B cell (primary cell): ENCODE results near the gene LONP2. TPM values are rescaled to one million over a fixed set of nuclear protein-coding genes. Genes with fewer than 3 reads are reported as not detected.

Experiments used
- ATAC-seq: fragments of 200-7000 bp; cut with Tn5 transposase; one replicate; pipeline ENCODE4 v1.10.0; 2021; ENCODE audit warnings: low read depth, mild to moderate bottlenecking, moderate number of reproducible peaks, moderate library complexity
- CTCF ChIA-PET: fragments of 350-600 bp; sonication (Branson Sonifier 250); formaldehyde crosslinking; loops from one replicate; lab custom pipeline; 2021; ENCODE audit warnings: antibody characterized with exemption, inconsistent platforms; lab: Charles Lee
- POLR2A ChIA-PET: fragments of 350-600 bp; sonication (Branson Sonifier 250); formaldehyde crosslinking; loops from one replicate; lab custom pipeline; 2021; ENCODE audit warnings: antibody characterized with exemption; lab: Charles Lee
- DNase-seq: peaks from one replicate; pipeline ENCODE4 v3.0.0; 2013
- H2AFZ ChIP-seq: 2 replicates; pipeline ENCODE4 v1.6.1; 2012; ENCODE audit warnings: mild to moderate bottlenecking, low read depth, low read length; ENCODE audit not compliant: insufficient read depth, poor library complexity, severe bottlenecking
- H3K27ac ChIP-seq, 2 donors: 1 replicate in 1 of 2; 2 replicates in 1 of 2; pipeline ENCODE4 v1.5.1; 2012 to 2013; ENCODE audit warnings: low read length in 2 of 2, mild to moderate bottlenecking in 2 of 2, moderate library complexity in 1 of 2
- H3K27me3 ChIP-seq, 4 experiments: fragments of 200-600 bp in 1 of 4; sonication (generic) in 1 of 4; replicated peaks in 1 of 4; 1 replicate in 2 of 4; 2 replicates in 2 of 4; pipeline versions ENCODE4 v1.6.1 to v1.7.0; 2013 to 2016; ENCODE audit warnings: low read length in 3 of 4, mild to moderate bottlenecking in 2 of 4, mixed read lengths in 1 of 4, moderate library complexity in 1 of 4; ENCODE audit not compliant: insufficient read depth in 4 of 4, control insufficient read depth in 3 of 4; ENCODE audit errors: control extremely low read depth in 1 of 4
- H3K36me3 ChIP-seq, 2 experiments: replicated peaks in 1 of 2; 1 replicate in 1 of 2; 2 replicates in 1 of 2; pipeline versions ENCODE4 v1.6.1 to v1.7.1; 2013; ENCODE audit warnings: low read length in 1 of 2; ENCODE audit not compliant: insufficient read depth in 2 of 2, control insufficient read depth in 1 of 2; ENCODE audit errors: control extremely low read depth in 1 of 2, extremely low read depth in 1 of 2
- H3K4me1 ChIP-seq, 2 donors: fragments of 200-600 bp in 1 of 2; sonication (generic) in 1 of 2; 1 replicate in 1 of 2; 2 replicates in 1 of 2; pipeline versions ENCODE4 v1.5.1 to v1.6.1; 2013 to 2017; ENCODE audit warnings: low read length in 2 of 2; ENCODE audit not compliant: control insufficient read depth in 2 of 2, insufficient read depth in 2 of 2
- H3K4me2 ChIP-seq: replicated peaks from 2 replicates; pipeline ENCODE3; 2012; ENCODE audit warnings: mild to moderate bottlenecking, low read depth, low read length; ENCODE audit not compliant: poor library complexity, severe bottlenecking
- H3K4me3 ChIP-seq, 5 experiments: fragments of 200-600 bp in 1 of 5; sonication (generic) in 1 of 5; 1 replicate in 3 of 5; 2 replicates in 2 of 5; pipeline versions ENCODE4 v1.5.1 to v1.7.0; 2011 to 2016; ENCODE audit warnings: low read length in 4 of 5, mild to moderate bottlenecking in 4 of 5, low read depth in 2 of 5, control low read depth in 1 of 5, moderate library complexity in 1 of 5; ENCODE audit not compliant: insufficient read depth in 1 of 5; ENCODE audit errors: control extremely low read depth in 1 of 5, extremely low read depth in 1 of 5
- H3K79me2 ChIP-seq: fragments of 200-600 bp; sonication (generic); one replicate; pipeline ENCODE4 v1.6.0; 2016; ENCODE audit warnings: low read length; ENCODE audit not compliant: control insufficient read depth, insufficient read depth
- H3K9ac ChIP-seq: fragments of 200-600 bp; sonication (generic); 2 replicates; pipeline ENCODE4 v1.6.1; 2017; ENCODE audit warnings: mild to moderate bottlenecking, low read length, moderate library complexity
- H3K9me3 ChIP-seq, 3 donors: one replicate each; pipeline versions ENCODE4 v1.6.1 to v1.7.1; 2013; ENCODE audit warnings: low read length in 2 of 3; ENCODE audit not compliant: control insufficient read depth in 2 of 3, insufficient read depth in 1 of 3; ENCODE audit errors: control extremely low read depth in 1 of 3
- H4K20me1 ChIP-seq: 2 replicates; pipeline ENCODE4 v1.6.0; 2012; ENCODE audit warnings: mild to moderate bottlenecking, low read length; ENCODE audit not compliant: insufficient read depth, control insufficient read depth, poor library complexity, severe bottlenecking
- H3K27ac Mint-ChIP-seq: one replicate; pipeline ENCODE4 v1.8.0; 2021; ENCODE audit warnings: mixed read lengths
- H3K27me3 Mint-ChIP-seq: one replicate; pipeline ENCODE4 v1.8.0; 2021; ENCODE audit warnings: mixed read lengths
- H3K4me1 Mint-ChIP-seq: one replicate; pipeline ENCODE4 v1.8.0; 2021; ENCODE audit warnings: mixed read lengths
- H3K4me3 Mint-ChIP-seq: one replicate; pipeline ENCODE4 v1.8.0; 2021; ENCODE audit warnings: mixed read lengths
- H3K9me3 Mint-ChIP-seq: one replicate; pipeline ENCODE4 v1.8.0; 2022; ENCODE audit warnings: mixed read lengths; ENCODE audit not compliant: insufficient read depth
- CTCF ChIP-seq: fragments of 200-600 bp; IDR thresholded peaks from one replicate; pipeline ENCODE4 v1.8.0; 2022; ENCODE audit warnings: antibody characterized with exemption, mild to moderate bottlenecking
- EZH2 ChIP-seq: IDR thresholded peaks from 2 replicates; pipeline ENCODE4 v1.6.1; 2012; ENCODE audit warnings: borderline replicate concordance, low read depth, mild to moderate bottlenecking, moderate library complexity, low read length; ENCODE audit not compliant: insufficient read depth, poor library complexity, severe bottlenecking
- WGBS: methylation state at CpG from one replicate; pipeline ENCODE4 v1.1.5; 2013; ENCODE audit warnings: missing lambda C conversion rate; ENCODE audit not compliant: insufficient coverage; 5-methylcytosine and 5-hydroxymethylcytosine counted together
- intact Hi-C: fragments of 100-400 bp; cut with micrococcal nuclease; formaldehyde crosslinking; loops from one replicate; pipeline ENCODE4 v1.10.0; 2022
- polyA plus RNA-seq: library from polyadenylated mRNA; depleted of rRNA; stranded (reverse); fragments of >200 nt; gene quantifications from 2 replicates; pipeline ENCODE4 v1.2.3, GENCODE V29; 2012
- total RNA-seq, 2 donors: library from RNA; stranded (reverse); fragments of 120-200 nt in 1 of 2; gene quantifications; 1 replicate in 1 of 2; 2 replicates in 1 of 2; pipeline versions ENCODE4 v1.2.3 to v1.2.4, GENCODE V29; 2013 to 2022

The LONP2 gene
- total and polyA plus RNA-seq, 2 donors (not counting 1 experiment from before 2014, with no cell fraction given): 39.3 to 84.2 TPM

- Histone ChIP-seq H3K4me2 (no peak overlapping the region), H3K4me3 (no peak overlapping the region), H2AFZ (no peak overlapping the region), H3K27ac (no peak overlapping the region), H3K9me3 (peaks cover 6 to 8% (median 8%) of the 10 kb centered on the region in 3 donors), H3K27me3 (no peaks in the 10 kb centered on the region), H3K4me1 (no peaks in the 10 kb centered on the region), H3K9ac (no peak overlapping the region), H3K79me2 (peaks cover 15% of the 10 kb centered on the region), H3K36me3 (peaks cover 24 to 55% of the 10 kb centered on the region in 2 experiments), H4K20me1 (no peaks in the 10 kb centered on the region)
- ChIA-PET CTCF (interaction anchor here (1.0 kb wide), 1 partner anchor 12 kb away, joined by 3 read pairs; no protein-coding TSS in a partner anchor), POLR2A (no interaction called here)
- Mint-ChIP-seq H3K9me3 (peaks cover 4% of the 10 kb centered on the region), H3K4me3 (no peak overlapping the region), H3K4me1 (no peaks in the 10 kb centered on the region), H3K27ac (no peak overlapping the region), H3K27me3 (no peaks in the 10 kb centered on the region)
- ATAC-seq (no peak), DNase-seq (no peak)
- no peak for TF ChIP-seq EZH2
- TF ChIP-seq CTCF: no peak
- intact Hi-C loops: no loop called here
Observed at GRCh38 chr16:48287239-48287638, 43.1 kb downstream of the LONP2 start.

DNA sequence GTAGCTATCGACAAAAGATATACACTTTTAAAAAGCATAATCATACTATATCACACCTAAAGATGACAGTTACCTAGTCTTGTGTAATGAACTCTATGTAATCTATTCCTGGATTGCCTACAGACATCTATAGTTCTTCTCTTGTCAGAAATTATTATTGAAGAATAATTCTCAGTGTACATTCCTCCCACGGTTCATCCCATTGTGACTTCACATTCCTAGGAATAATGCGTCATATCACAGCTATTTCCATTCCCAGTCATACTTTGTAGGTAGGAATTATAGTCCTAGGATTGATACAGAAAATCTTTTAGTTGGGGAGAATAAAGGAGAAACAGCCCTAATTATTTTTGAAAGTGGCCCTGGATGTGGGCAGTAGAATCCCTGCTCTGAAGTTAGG is 47.2 kb downstream of the LONP2 start:
- Histone ChIP-seq H3K36me3 (peaks cover 13 to 59% of the 10 kb centered on the region in 2 experiments), H3K4me1 (no peaks in the 10 kb centered on the region), H3K4me2 (no peak overlapping the region), H4K20me1 (no peaks in the 10 kb centered on the region), H3K9me3 (peaks cover 4 to 8% (median 6%) of the 10 kb centered on the region in 3 donors), H3K27ac (no peak overlapping the region), H3K27me3 (no peaks in the 10 kb centered on the region), H2AFZ (no peak overlapping the region), H3K79me2 (peaks cover 11% of the 10 kb centered on the region), H3K4me3 (no peak overlapping the region), H3K9ac (no peak overlapping the region)
- CTCF ChIA-PET: interaction anchor here (1.0 kb wide), 1 partner anchor 134 kb away, joined by 3 read pairs; no protein-coding TSS in a partner anchor
- DNase-seq (no peak), ATAC-seq (no peak)
- no CpG with 5 or more reads among the region's 3 CpGs for WGBS
- intact Hi-C loops: no loop called here
- POLR2A ChIA-PET: no interaction called here
- Mint-ChIP-seq H3K4me1 (no peaks in the 10 kb centered on the region), H3K27ac (no peak overlapping the region), H3K9me3 (peaks cover 2% of the 10 kb centered on the region), H3K27me3 (no peaks in the 10 kb centered on the region), H3K4me3 (no peak overlapping the region)
- TF ChIP-seq CTCF (no peak), EZH2 (no peak)
